GM12864 (cell line): Measurements from ENCODE around the gene ERG.

Source experiments
- DNase-seq: peaks from one replicate; pipeline ENCODE4 v3.0.0-alpha.2; 2011; ENCODE audit warnings: low read depth
- H3K4me3 ChIP-seq: 2 replicates; pipeline ENCODE4 v1.5.1; 2011; ENCODE audit warnings: mild to moderate bottlenecking, low read depth, low read length, control low read depth
- TF ChIP-seq, protein P1 (sequence below): IDR thresholded peaks from 2 replicates; pipeline ENCODE4 v1.5.1; 2011; ENCODE audit warnings: low read depth, mild to moderate bottlenecking, moderate library complexity, low read length, control low read depth, inconsistent platforms; ENCODE audit errors: missing control alignments

The ERG gene

DNA sequence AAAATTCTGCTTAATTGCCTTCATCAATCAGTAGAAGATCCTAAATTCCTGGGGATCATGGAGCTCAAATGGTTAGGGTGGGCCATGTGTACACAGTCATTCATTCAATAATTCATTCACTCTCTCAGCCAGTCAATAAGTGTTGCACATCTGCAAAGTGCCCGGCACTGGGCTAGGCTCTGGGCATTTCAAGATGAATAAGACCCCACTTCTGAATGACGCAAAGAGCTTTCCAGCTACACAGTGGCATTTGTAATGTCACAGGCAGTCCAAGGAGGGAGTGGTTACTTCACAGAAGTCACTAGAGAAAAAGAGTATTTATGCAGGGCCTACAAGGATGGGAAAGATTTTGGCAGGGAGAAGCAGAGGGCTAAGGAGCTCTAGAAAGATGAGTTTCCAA is 148.3 kb downstream of the ERG start:
- TF ChIP-seq, protein P1, sequence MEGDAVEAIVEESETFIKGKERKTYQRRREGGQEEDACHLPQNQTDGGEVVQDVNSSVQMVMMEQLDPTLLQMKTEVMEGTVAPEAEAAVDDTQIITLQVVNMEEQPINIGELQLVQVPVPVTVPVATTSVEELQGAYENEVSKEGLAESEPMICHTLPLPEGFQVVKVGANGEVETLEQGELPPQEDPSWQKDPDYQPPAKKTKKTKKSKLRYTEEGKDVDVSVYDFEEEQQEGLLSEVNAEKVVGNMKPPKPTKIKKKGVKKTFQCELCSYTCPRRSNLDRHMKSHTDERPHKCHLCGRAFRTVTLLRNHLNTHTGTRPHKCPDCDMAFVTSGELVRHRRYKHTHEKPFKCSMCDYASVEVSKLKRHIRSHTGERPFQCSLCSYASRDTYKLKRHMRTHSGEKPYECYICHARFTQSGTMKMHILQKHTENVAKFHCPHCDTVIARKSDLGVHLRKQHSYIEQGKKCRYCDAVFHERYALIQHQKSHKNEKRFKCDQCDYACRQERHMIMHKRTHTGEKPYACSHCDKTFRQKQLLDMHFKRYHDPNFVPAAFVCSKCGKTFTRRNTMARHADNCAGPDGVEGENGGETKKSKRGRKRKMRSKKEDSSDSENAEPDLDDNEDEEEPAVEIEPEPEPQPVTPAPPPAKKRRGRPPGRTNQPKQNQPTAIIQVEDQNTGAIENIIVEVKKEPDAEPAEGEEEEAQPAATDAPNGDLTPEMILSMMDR = no peak
- DNase-seq = no peak
- no peak overlapping the region for H3K4me3 ChIP-seq

DNA sequence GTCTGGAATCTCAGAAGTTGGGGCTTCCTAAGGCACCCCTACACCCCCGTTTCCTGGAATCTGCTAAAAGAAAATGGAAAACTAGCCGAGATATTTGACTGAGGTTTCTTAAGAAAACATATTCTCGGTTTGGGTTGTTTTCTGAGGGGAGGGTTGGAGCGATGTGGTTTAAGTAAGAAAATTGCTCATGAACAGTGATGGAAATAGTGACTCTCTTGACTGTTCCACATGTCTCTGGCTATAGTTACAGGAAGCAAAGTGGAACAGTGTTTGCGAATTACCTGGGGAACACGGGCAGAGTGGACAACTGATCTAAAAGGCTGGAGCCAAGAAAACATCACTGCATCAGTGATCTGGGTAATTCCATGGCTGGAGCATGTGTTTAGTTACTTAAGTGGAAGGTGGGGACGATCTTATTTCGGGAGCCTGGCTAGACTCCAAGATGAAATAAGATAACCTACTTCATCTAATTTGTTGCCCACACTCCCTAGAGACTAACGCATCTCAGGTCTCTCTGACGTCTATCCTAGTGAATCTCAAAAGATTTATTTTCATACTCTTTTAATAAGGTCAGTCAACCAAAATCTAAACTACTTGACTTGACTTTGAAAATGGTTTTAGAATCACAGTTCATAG is 149.0 kb downstream of the ERG start:
- TF ChIP-seq, protein P1 = no peak
- no peak for DNase-seq
- no peak overlapping the region for H3K4me3 ChIP-seq

DNA sequence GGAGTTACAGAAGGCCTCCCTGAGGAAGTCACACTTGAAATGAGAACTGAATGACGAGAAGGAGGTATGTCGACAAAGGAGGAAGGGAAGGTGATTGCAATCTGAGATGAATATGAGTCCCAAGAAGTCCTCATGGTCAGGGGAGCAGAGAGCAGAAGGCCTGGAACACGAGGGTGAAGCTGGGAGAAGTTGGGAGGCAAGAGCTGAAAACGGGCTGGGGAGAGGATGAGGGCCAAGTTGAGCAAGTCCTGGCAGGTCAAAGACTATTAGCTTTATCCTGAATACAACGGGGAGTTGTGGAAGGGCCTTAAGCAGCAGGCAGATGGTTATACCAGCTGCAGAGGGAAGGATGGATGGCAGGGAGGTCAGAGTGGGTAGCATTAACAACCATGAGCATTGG is 152.0 kb downstream of the ERG start:
- DNase-seq = no peak
- TF ChIP-seq, protein P1 = no peak
- H3K4me3 ChIP-seq = no peak overlapping the region

DNA sequence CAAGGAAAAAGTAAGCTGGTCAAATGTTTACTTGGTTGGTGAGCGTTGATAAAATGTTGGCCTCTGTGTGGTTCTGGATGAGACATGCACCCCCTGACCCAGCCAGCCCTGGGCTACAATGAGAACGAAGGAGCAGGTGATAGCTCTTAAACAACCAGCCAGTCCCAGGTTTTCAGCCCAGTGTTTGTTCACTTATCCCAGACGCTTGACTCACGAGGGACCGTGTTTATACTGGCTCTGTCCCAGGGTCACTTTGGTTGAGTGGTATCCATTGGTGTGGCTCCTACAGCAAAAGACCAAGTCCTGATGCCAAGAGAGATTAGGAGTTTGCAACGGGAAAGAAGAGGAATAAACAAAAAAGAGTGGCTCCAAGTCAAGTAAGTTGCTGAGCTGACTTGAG is 154.6 kb downstream of the ERG start:
- H3K4me3 ChIP-seq = no peak overlapping the region
- no peak for DNase-seq
- TF ChIP-seq, protein P1 = no peak

DNA sequence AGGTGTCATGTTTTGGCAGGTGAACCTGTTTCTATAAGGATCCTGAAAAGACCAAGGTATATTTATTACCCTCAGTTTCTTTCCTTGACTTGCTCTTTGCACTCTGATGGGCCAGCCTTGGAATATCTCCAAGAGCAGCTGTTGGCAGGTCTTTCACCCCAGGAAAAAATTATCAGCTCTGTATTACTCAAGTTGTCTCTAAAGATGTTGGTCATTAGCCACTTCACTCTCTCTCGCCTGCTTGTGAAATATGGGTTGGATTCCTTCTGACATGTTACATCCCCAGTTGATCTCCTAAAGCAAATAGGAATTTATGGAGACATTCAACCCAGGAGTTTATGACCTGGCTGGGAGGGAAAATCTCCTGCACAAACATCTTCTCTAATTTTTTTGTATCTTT is 155.5 kb downstream of the ERG start:
- no peak for DNase-seq
- no peak overlapping the region for H3K4me3 ChIP-seq
- TF ChIP-seq, protein P1 = no peak

DNA sequence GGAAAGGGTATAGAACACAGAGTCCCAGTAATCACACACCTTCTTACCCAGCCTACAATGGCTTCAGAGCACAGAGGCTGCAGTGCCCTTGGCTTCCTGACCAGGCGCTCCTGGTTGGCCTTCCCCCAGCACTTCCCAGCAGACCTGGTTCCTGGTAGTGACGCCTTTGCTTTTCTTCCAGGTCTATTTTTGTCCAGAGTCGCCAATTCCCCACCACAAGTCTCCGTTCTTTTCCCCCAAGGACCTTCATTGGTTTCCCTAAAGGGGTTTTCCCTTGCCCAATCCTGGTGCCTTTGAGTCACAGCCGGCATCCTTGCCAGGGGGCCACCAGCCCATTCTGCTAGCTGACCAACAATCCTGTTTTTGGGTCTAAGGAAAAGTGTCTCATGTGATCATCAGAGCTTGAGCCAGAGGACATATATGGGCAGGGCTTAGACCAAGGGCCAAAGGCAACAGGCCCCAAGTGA is 156.7 kb downstream of the ERG start:
- TF ChIP-seq, protein P1 = no peak
- DNase-seq = no peak
- no peak overlapping the region for H3K4me3 ChIP-seq

DNA sequence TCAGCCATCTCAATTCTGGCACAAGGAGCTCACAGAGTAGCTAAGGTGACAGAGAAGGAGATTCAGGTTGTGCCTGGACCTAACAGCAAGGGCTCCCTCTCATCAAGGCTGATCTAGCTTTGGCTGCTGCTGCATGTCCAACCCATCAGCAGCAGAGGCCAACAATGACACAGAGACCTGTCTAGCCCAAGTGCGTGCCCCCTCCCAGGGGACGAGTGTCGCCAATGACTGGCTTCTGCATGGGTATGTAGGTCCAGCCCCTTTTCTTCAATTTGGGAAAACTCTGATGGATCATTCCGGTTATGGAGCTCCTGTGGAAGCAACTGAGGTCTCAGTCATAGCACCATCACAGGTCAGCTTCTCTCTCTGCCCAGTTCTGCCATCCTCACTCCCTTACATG is 158.1 kb downstream of the ERG start:
- DNase-seq = no peak
- no peak overlapping the region for H3K4me3 ChIP-seq
- TF ChIP-seq, protein P1 = no peak
